Uterus (tissue), 2 donors: ENCODE results near the gene SF3B3.

Experiments used
- CTCF ChIP-seq, 4 experiments: fragments of 200-600 bp in 2 of 4; fragments of 450-650 bp in 2 of 4; sonication (generic) in 2 of 4; IDR thresholded peaks; one replicate each; pipeline ENCODE4 v1.5.1; 2016 to 2019; ENCODE audit warnings: antibody characterized with exemption in 4 of 4, mild to moderate bottlenecking in 2 of 4, moderate library complexity in 1 of 4
- POLR2A ChIP-seq, 2 donors: fragments of 450-650 bp; IDR thresholded peaks; one replicate each; pipeline ENCODE4 v1.6.1; 2016; ENCODE audit warnings: antibody characterized with exemption in 2 of 2, mild to moderate bottlenecking in 1 of 2, moderate library complexity in 1 of 2

- TF ChIP-seq POLR2A (IDR thresholded peaks at IDR 0.05) (no peak), CTCF (IDR thresholded peaks at IDR 0.05) (no peak)
These were observed 41.4 kb downstream of the SF3B3 start for GRCh38 chr16:70565053-70565452.
